ENCODE results near the gene TRAPPC4. TPM values are rescaled to one million over a fixed set of nuclear protein-coding genes. Genes with fewer than 3 reads are reported as not detected.
"Not testable (repeated sequence)": the region's sequence is repeated elsewhere in the genome, so short reads cannot be mapped to it uniquely, and the experiment has no call there.

The TRAPPC4 gene
- total RNA-seq, 1 donor from 2014 or later: 30.4 TPM

- ATAC-seq: peak; percentile 8
- intact Hi-C loops (cut with micrococcal nuclease): no loop called here
- no peak for DNase-seq
Observed at GRCh38 chr11:119029340-119030028, 10.9 kb downstream of the TRAPPC4 start.

GRCh38 chr11:119030029-119030328 lies 11.4 kb downstream of the TRAPPC4 start:
- DNase-seq (no peak), ATAC-seq (no peak)
- intact Hi-C loops (cut with micrococcal nuclease): no loop called here

- DNase-seq: peak; percentile 99
- intact Hi-C loops (cut with micrococcal nuclease): no loop called here
- ATAC-seq: peak; percentile 98
Observed at GRCh38 chr11:119030329-119031047, 11.9 kb downstream of the TRAPPC4 start, which contains the start of gene SLC37A4. Gene SLC37A4 (minus strand): TSS chr11:119030877.

DNA sequence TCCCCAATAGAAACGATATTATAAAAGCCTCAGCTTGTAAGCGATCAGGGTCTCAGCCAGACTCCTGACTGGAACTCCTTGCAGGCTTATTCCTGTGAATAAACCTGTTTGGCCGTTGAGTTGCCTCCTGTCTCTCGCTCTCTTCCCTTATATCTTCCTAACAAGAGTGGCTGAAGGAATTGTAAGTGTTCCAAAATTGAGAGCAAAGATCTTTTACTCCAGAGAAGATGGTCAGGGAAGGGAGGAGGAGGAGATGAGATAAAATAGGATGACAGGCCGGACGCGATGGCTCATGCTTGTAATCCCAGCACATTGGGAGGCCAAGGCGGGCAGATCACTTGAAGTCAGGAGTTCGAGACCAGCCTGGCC lies 13.3 kb downstream of the TRAPPC4 start:
- no peak for ATAC-seq
- intact Hi-C loops (cut with micrococcal nuclease): no loop called here
- DNase-seq: no peak

- DNase-seq; ATAC-seq; intact Hi-C loops (cut with micrococcal nuclease): not testable (repeated sequence)
Observed at GRCh38 chr11:119033421-119033820, 14.9 kb downstream of the TRAPPC4 start.

DNA sequence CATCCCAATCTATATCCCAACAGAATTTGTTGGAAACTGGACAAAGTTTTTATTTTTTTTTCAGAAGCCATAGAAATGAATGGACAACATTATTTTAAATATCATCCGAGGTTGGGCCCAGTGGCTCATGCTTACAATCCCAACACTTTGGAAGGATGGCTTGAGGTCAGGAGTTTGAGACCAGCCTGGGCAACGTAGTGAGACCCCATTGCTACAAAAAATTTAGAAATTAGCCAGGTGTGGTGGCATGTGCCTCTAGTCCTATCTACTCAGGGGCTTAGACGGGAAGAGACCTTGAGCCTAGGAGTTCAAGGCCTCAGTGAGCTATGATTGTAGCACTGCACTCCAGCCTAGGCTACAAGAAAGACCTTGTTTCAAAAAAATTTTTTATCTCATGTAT lies 16.2 kb downstream of the TRAPPC4 start:
- no peak for DNase-seq
- intact Hi-C loops (cut with micrococcal nuclease): no loop called here
- ATAC-seq: no peak

DNA sequence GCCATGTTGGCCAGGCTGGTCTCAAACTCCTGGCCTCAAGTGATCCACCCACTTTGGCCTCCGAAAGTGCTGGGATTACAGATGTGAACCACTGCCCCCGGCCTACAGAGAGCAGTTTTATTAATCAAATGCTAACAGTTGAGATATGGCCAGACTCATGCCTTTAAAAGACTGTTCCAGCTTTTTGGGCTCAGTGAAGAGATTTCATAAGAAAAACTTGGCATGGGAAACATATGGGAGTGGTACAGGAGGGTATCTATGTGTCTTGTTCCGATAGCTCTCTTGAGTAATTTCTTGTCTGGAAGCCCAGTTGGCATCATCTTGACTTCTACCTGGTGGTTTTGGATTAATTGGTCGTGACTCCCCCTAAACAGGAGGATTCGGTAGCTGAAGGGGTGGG lies 20.3 kb downstream of the TRAPPC4 start:
- DNase-seq (no peak), ATAC-seq (no peak)
- intact Hi-C loops (cut with micrococcal nuclease): no loop called here

DNA sequence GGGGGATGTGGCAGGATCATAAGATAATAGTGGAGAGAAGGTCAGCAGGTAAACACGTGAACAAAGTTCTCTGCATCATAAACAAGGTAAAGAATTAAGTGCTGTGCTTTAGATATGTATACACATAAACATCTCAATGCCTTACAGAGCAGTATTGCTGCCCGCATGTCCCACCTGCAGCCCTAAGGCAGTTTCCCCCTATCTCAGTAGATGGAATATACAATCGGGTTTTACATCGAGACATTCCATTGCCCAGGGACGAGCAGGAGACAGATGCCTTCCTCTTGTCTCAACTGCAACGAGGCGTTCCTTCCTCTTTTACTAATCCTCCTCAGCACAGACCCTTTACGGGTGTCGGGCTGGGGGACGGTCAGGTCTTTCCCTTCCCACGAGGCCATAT lies 20.9 kb downstream of the TRAPPC4 start:
- DNase-seq; intact Hi-C loops (cut with micrococcal nuclease); ATAC-seq: not testable (repeated sequence)

GRCh38 chr11:119041821-119042514 lies 23.4 kb downstream of the TRAPPC4 start:
- DNase-seq (no peak), ATAC-seq (no peak)

GRCh38 chr11:119042927-119043326 lies 24.4 kb downstream of the TRAPPC4 start:
- ATAC-seq: no peak
- DNase-seq: no peak
- intact Hi-C loops (cut with micrococcal nuclease): no loop called here

More at GRCh38 chr11:119041821-119042514, 23.4 kb downstream of the TRAPPC4 start:
- intact Hi-C loops (cut with micrococcal nuclease): no loop called here

DNA sequence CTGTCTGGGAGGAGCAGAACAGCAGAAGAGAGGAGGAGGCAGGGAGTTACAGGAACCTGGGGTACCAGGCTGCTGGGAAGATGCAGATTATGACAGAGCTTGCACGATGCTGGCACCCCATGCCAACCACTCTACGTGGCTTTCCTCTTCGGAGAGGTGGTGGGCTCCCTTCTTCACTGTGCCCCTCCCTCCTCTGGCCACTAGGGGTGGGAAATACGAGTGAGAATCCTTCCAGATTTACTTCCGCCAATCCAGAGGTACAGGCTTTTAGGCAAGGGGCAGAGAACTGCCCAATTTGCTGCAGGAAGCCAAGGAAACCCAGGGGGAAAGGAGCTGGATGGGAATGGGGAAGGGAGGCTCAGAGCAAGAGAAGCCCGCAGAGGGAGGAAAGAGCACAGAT lies 26.1 kb downstream of the TRAPPC4 start:
- DNase-seq: no peak
- intact Hi-C loops (cut with micrococcal nuclease): no loop called here
- ATAC-seq: no peak

- no peak for ATAC-seq
- no peak for DNase-seq
- intact Hi-C loops (cut with micrococcal nuclease): no loop called here
Observed at GRCh38 chr11:119046489-119046888, 27.9 kb downstream of the TRAPPC4 start.

DNA sequence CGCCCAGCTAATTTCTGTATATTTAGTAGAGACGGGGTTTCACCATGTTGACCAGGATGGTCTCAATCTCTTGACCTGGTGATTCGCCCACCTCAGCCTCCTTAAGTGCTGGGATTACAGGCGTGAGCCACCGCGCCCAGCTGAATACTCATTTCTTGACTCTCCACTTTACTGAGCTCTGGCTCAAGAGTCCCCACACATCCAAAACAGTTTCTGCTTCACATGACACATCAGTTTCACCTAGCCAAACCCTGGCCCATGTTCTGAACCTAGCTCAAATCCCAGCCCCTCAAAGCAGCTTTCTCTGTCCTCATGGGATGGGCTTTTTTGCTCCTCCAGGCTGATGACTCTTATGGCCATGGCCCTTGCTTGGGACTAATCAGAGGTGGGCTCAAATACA lies 28.6 kb downstream of the TRAPPC4 start:
- intact Hi-C loops (cut with micrococcal nuclease): no loop called here
- ATAC-seq: no peak
- DNase-seq: no peak

GRCh38 chr11:119048644-119049043 lies 30.1 kb downstream of the TRAPPC4 start:
- DNase-seq: no peak
- intact Hi-C loops (cut with micrococcal nuclease): no loop called here
- no peak for ATAC-seq

GRCh38 chr11:119049081-119049480 lies 30.5 kb downstream of the TRAPPC4 start:
- DNase-seq: no peak
- intact Hi-C loops (cut with micrococcal nuclease): no loop called here
- no peak for ATAC-seq

- no peak for ATAC-seq
- DNase-seq: no peak
- intact Hi-C loops (cut with micrococcal nuclease): no loop called here
Observed at GRCh38 chr11:119051440-119052162, 33.0 kb downstream of the TRAPPC4 start.

DNA sequence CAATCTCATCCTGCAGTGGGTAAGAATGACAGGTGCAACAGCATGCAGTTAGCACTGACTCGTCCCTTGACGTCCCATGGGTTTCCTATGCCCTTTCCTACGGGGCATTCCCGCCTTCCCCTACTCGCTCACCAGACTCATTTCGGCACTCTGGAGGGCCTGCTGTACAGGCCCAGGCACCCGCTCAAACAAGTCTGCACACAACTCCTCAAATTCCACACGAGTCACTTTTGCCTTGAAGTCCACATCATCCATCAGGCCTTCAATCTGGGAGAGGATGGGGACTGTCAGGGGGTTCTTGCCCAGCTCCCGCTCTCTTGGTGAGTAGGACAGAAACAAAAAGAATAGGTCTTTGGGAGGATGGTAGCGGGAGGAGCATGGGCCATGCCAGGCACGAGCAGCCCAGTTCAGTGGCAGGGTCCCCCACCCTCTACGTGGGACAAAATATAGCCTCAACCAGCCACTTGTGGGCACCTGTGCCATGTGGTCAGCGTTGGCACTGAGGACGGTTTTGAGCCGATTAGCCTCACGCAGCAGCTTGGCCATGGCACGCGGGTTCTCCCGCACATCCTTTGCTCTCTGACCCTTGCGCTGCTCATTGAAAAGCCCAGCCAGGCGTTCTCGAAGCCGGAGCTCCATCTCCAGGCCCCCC lies 33.7 kb downstream of the TRAPPC4 start:
- intact Hi-C loops (cut with micrococcal nuclease): no loop called here
- DNase-seq: no peak
- no peak for ATAC-seq

- ATAC-seq (no peak), DNase-seq (no peak)
- intact Hi-C loops (cut with micrococcal nuclease): no loop called here
Observed at GRCh38 chr11:119054418-119054817, 35.9 kb downstream of the TRAPPC4 start.

GRCh38 chr11:119055901-119056300 lies 37.3 kb downstream of the TRAPPC4 start:
- DNase-seq (no peak), ATAC-seq (no peak)
- intact Hi-C loops (cut with micrococcal nuclease): no loop called here
